ENCODE data around the gene GPD2. TPM values are rescaled to one million over a fixed set of nuclear protein-coding genes. Genes with fewer than 3 reads are reported as not detected.

Gene GPD2
- 12.6 TPM for total RNA-seq
- long read RNA-seq, full-length matches to known transcripts: 2 of 4 reads
- long read RNA-seq, partial matches to known transcripts: 0 of 4 reads
- long read RNA-seq, other reads (novel, unspliced or antisense): 2 of 4 reads

DNA sequence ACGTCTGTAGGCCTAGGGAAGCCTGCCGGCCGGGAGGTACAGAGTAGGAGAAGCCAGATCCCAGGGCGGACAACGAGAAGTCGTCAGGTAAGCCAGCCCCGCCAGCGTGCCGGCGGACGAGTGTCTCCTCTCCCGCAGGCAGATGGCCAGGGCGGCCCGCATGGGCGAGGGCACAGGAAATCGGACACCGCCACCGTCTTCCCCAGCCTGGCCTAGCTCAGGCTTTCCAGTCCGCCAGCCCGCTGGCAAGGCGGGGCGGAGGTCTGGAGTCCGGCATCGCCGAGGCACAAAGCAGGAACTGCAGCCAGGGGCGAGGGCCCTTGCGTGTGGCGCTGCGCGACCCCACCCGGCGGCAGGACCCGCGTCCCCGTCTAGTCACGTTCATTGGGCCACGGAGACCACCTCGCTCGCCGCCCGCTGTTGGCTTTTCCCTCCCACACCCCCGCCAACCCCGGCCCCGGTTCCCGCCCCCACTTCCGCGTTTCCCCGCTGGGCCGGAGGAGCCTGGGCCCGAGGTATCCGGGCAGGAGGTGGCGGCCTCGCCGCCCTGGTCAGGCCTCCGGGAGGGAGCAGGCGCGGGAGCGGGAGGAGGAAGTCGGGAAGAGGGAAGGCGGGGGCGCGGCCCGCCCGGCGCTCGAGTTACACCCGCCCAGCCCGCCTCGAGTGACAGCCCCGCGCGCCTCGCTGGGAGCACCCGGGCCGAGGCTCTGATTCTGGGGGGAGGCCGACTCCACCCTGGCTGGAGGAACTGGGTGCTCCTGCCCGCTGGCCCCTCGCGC, at the start of gene GPD2:
TSS of gene GPD2 (plus strand) at position 662 of the 779 bp plus-strand sequence. CDS start 39,727 bp downstream, outside the sequence.
- peak; percentile 96 for DNase-seq (ENCODE audit: low spot score)
- intact Hi-C loops (cut with DNase I): loop anchor here (1.0 to 10.0 kb wide), 5 partner anchors 23 to 149 kb away; no protein-coding TSS in a partner anchor

DNA sequence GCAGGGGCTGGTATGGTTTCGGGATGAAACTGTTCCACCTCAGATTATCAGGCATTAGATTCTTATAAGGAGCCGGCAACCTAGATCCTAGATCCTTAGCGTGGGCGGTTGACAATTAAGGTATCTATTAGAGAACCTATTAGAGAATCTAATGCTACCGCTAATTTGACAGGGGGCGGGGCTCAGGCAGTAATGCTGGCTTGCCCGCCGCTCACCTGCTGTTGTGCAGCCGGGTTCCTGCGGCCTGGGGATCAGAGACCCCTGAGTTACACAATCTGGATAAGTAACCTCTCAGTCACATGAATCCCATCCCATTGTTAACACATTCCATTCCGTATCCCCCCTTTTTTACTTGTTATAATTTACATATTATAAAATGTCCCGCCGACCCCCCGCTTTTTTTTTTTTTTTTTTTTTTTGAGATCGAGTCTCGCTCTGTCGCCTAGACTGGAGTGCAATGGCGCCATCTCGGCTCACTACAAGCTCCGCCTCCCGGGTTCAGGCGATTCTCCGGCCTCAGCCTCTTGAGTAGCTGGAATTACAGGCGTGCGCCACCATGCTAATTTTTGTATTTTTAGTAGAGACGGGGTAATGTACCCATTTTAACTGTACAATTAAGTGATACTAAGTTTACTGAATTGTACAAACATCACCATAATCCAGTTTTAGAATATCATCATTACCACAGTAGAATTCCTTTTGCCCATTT, 42.0 kb upstream of the GPD2 start:
- DNase-seq (ENCODE audit: low spot score): no peak
- intact Hi-C loops (cut with DNase I): no loop called here

DNA sequence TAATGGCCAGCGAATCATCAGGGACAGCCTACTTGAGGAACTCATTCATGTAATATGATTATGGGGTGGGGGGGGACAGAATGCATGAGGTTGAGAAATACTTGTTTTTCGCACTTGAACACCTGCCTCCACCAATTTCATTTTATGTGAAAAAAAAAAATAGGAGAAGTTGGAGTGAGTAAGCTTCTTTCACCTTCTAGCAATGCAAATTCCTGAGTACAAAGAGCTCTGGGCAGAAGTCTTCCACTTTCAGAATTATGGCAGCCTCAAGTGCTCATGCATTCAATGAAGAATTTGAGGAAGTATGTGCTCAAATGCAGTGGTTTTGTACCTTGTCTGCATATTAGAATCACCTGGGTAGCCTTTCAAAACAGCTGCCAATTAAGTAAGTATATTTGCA, 40.1 kb upstream of the GPD2 start:
- no peak for DNase-seq (ENCODE audit: low spot score)
- intact Hi-C loops (cut with DNase I): no loop called here

DNA sequence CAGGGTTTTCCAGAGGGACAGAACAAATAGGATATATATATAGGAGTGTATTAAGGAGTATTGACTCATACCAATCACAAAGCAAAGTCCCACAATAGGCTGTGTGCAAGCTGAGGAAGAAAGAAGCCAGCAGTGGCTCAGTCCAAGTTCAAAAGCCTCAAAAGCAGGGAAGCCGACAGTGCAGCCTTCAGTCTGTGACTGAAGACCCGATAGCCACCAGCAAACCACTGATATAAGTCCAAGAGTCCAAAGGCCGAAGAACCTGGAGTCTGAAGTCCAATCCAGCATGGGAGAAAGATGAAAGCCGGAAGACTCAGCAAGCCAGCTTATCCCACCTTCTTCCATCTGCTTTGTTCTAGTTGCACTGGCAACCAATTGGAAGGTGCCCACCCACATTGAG, 39.0 kb upstream of the GPD2 start:
- intact Hi-C loops (cut with DNase I): no loop called here
- DNase-seq (ENCODE audit: low spot score): no peak

DNA sequence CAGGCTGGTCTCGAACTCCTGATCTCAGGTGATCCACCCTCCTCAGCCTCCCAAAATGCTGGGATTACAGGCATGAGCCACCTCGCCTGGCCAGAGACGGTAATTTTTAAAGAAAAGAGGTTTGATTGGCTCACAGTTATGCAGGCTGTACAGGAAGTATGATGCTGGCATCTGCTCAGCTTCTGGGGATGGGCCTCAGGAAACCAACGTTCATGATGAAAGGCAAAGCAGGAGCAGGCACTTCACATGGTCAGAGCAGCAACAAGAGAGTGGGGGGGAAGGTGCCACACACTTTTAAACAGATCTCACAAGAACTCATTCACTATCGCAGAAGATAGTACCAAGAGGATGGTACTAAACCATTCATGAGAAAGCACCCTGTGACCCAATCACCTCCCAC, 38.0 kb upstream of the GPD2 start:
- DNase-seq (ENCODE audit: low spot score): no peak
- intact Hi-C loops (cut with DNase I): no loop called here

DNA sequence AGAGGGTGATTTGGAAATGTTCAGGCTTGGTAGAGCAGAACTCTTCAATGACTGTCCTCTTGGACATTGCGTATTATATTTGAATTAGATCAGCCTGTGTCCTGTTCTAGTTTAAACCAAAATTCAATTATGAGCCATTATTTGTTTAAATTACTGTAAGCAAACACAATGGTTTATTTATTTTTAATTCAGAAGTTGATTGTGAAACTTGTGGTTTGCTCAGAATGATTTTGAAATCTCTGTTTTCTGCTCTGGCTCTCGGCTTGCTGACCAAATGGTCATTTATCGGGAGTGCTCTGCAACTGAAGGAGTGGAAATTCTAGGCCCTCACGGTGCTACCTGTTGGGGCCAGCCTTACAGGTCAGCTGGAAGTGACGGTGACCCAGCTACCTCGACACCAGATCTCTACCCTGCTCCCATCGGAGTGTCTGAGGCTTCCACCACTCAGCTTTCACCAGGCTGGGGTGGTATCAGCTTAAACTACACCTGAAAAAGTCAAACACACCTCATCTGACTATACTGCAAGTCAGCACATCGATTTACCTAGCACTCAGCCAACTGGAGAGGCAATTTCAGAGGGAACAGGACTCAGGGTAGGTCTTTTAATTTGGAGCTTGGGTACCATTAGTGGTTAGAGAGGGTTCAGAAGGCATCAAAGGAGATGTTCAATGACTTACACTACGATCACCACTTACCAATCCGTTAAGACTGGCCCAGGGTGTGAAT, 36.8 kb upstream of the GPD2 start:
- no peak for DNase-seq (ENCODE audit: low spot score)
- intact Hi-C loops (cut with DNase I): no loop called here

DNA sequence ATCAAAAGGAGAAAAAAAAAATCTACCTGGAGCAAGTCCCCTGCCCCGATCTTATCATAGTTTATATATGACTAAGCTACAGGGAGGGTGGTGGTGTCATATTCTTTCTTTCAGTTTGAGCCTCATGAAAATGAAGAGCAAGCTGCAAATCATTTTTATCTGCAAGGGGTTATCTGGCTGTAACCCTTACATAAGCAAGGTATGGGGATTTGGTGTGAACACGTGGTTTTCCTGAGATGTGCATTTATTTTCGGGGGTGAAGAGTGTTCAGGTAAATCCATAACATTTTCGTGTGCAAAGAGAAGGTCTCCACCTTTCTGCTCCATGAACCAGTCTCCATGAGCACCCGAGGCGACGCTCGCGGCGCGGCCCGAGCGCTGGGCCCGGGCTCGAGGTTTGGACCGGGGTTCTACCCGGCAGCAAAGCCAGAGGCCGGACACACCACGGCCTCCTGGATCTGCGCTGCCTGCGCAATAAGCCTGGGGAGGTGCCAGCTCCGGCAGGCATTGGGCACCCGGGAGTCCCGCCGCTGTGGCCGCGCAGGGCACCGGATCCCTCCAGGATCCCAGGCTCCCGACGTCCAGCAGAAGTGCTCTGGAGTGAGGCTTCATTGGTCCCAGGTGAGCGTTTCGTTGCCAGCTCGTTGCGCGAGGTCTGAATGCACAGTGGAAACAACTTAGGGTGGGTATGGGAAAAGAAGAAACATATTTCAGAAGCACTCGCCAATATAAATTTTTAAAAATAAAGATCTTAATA, 36.1 kb upstream of the GPD2 start:
- peak; percentile 85 for DNase-seq (ENCODE audit: low spot score)
- intact Hi-C loops (cut with DNase I): loop anchor here (1.0 to 2.0 kb wide), 3 partner anchors 35 to 65 kb away; no protein-coding TSS in a partner anchor

DNA sequence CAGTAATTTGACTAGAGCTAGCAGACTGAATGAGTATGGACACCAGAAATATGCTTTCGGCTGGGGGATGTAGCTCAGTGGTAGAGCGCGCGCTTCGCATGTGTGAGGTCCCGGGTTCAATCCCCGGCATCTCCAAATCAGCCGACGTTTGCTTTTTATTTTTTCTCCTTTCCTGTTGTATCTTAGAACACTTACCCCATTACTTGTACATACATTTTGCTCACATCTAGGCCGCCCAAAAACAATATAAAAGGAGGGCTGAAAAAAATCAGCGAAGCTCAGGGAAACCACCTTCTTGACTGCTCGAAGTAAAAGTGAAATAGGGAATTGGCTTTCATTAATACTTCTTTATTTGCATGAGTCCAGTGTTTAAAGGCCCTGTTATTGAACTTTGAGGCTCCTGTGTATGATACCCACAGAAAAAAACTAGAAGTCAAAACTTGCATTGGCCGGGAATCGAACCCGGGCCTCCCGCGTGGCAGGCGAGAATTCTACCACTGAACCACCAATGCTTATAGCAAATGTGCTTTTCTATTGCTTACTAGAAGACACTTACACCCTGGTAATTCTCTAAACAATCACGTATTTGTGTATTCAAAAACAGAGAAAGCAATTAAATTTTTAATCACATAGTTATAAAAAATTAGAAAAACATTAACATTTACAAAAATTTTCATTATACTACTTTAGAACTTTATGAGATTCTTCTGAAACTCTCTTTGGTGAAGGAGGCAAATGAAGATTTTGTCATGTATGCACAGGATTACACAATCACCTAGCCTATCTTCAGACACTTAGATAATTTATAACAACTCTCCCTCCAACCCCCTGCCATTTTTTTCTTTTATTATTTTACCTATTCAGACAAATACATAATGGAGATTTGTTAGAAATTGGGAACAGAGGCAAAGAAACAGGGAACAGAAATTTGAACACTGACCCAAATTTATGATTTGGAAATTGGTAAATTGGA, 35.2 kb upstream of the GPD2 start:
- intact Hi-C loops (cut with DNase I): loop anchor here (1.0 to 2.0 kb wide), 3 partner anchors 34 to 66 kb away; no protein-coding TSS in a partner anchor

DNA sequence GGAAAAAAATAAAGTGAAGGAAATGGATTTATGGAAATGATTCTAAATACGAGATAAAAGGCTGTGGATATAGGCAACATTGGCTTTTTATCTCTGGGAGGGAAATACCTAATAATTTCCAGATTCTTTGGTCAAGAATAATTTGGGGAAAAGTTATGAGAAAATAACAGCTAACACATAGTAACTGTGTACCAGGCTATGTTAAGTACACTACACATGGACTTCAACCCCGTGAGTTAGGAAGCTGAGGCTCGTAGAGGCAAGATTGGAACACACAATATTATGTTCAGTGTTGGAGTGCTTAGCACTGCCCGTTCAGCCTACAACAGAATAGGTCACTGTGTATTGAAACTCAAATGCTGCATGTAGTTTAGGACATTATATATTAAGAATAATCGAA, 34.3 kb upstream of the GPD2 start:
- intact Hi-C loops (cut with DNase I): loop anchor here (2.0 kb wide), 1 partner anchor 67 kb away; no protein-coding TSS in a partner anchor
- no peak for DNase-seq (ENCODE audit: low spot score)

More for the DNA sequence above, 35.2 kb upstream of the GPD2 start:
- DNase-seq (ENCODE audit: low spot score): peak; percentile 78

DNA sequence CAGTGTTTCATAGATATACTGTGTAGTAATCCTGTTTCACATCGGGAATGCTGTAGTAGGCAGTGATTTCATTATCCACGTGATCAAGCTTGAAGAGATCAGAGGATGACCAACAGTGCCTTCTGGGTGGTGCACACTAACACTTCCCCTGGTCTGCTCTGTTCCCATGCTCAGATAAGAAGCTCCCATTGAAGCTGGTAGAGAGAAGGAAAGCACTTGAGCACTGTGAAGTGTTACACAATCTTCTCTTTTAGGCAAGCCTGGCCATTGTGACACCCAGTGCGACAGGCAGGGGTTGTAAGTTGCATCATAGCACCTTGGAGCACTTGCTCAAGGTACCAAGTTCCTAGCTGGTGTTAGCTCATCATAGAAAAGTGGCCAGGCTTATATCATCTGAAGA, 30.6 kb upstream of the GPD2 start:
- DNase-seq (ENCODE audit: low spot score): peak; percentile 78
- intact Hi-C loops (cut with DNase I): no loop called here

DNA sequence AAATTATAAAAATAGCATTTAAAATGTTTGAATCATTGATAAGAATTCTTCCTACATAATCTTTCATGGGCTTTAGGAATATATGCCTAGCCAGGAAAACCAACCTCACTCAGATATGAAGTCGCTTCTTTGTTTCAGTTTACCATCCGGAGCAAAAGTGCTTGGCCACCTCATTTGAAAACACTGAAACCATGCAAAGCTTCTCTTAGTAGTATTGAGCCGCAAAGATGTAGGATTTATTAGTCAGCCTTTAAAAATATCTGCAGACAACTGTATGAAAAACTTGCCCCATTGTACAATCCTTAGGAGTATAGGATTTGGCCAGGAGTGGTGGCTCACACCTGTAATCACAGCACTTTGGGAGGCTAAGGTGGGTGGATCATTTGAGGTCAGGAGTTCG, 24.3 kb upstream of the GPD2 start:
- intact Hi-C loops (cut with DNase I): no loop called here
- no peak for DNase-seq (ENCODE audit: low spot score)

DNA sequence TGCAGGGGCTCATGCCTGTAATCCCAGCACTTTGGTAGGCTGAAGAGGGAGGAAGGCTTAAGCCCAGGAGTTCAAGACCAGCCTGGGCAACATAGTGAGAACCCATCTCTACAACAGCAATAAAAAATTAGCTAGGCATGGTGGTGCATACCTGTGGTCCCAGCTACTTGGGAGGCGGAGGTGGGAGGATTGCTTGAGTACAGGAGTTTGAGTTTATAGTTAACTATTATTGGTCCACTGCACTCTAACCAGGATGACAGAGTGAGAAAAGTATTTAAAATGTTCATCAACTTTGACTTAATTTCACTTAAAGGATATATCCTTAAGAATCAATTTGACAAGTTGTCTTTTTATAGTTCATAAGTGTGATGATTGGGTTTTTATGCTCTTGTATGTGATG, 14.3 kb upstream of the GPD2 start:
- intact Hi-C loops (cut with DNase I): no loop called here

DNA sequence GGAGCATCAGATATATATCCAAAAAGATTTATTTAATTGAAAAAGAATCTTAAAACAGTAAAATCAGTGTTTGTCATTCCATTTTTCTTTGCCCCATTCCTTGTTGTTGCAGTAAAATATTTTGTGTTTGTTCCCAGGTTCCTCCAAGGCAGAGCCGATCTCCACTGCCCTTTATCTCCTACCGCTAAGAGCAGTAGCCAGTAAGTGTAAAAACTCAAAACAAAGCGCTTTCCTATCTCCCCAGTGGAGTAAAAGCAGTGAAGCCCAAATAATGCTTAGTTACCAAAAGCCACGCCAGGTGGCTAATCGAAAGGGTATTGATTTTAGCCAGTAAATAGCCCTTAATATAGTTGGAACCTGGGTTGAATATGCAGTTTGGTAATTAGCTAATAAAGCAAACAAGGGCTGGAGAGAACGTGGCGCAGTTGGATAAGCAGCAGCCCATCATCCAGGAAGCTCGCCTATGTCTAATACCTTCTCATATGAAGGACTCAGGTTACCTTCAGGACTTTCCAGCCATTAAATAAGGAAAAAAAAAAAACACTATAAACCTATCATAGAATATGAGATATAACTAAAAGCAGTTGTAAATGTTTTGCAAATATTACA, 12.4 kb upstream of the GPD2 start:
- intact Hi-C loops (cut with DNase I): no loop called here
- DNase-seq (ENCODE audit: low spot score): no peak

More for the DNA sequence above, 14.3 kb upstream of the GPD2 start:
- DNase-seq (ENCODE audit: low spot score): no peak

DNA sequence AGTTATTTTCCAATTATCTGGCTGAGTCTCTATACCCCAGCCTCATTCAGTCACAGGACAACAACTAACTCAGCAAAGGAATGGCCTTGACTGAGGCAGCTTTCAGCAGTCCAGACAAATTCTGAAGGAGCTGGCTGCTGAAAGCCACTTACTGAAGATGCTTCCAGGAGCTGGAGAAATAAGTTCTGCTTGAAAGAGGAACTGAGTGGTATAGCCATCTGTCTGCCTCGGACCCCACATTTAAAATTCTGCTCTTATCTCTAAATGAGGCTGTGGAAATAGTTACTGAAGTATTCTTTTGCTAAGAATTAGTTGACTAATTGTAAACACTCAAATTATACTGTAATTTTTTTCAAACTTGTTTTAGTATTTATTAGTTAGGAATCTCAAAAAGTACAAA, 9.1 kb upstream of the GPD2 start:
- DNase-seq (ENCODE audit: low spot score): no peak
- intact Hi-C loops (cut with DNase I): no loop called here

DNA sequence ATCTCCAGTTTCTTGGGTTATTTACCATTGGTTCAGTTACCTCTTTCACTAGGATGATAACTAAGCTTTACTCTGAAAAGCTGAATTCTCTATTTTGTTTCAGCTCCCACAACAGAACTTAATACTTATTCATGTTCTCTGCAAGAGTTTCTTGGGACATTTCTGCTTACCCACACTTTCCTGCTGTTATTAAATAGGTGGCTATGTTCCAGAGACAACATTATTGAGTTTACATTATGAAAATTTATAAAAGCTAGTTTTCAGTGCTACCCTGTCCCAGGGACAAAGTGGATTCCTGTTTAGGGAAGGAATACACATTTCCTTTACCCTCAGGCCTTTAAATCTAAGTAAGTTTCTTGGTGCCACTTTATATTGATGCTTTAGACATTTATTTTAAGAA, 7.0 kb upstream of the GPD2 start:
- no peak for DNase-seq (ENCODE audit: low spot score)
- intact Hi-C loops (cut with DNase I): no loop called here

DNA sequence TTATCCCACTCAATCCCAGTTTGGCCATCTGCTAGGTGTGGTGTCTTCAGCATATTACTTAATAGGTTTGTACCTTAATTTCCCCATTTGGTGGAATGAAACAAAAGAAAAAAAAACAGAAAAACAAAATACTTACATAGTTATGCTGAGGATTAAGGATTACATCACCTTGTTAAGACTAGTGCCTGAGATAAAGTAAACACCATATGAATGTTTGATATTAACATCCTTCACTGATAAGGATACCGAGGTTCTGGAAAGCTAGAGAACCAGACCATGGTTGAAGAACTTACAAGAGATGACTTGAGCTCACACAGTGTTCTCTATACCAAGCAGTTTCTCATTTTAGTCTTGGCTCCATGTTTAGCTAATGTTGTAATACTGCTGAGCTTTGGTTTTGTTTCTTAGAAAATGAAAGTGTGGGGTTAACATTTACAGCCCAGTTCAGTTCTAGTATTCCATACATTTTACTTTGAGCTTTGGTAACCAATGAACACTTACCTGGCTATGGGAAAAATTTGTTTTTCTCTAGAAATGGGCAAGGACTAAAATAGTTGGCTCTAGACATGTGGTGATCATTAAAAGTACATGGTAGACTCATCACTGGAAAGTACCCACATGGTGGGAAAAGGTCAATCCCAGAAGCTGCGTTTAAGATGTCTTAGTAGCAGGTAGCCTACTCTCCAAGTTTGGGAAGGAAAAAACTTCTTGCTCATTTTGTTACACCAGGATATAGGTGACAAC, 5.8 kb upstream of the GPD2 start:
- DNase-seq (ENCODE audit: low spot score): no peak
- intact Hi-C loops (cut with DNase I): loop anchor here (10.0 kb wide), 1 partner anchor 154 kb away; no protein-coding TSS in a partner anchor

DNA sequence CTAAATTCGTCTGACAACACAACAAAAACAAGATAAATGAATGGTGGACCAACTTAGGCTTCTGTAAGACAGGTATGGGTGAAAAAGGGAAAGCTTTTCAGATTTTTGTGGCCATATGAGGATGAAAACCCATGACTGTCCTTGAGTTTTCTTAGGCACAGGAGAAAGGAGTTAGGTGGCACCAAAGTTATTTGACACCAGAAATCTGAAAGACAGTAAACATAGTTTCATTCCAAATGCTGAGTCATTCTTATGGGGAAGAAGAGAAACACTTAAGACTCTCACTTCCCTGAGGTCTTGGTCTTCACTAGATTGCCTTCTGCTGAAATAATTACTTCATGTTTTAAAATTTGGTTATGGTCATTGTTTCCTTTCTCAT, 5.2 kb upstream of the GPD2 start:
- DNase-seq (ENCODE audit: low spot score): no peak
- intact Hi-C loops (cut with DNase I): loop anchor here (10.0 kb wide), 1 partner anchor 154 kb away; no protein-coding TSS in a partner anchor
